ENCODE results near the gene LASP1NB.

LASP1NB gene

DNA sequence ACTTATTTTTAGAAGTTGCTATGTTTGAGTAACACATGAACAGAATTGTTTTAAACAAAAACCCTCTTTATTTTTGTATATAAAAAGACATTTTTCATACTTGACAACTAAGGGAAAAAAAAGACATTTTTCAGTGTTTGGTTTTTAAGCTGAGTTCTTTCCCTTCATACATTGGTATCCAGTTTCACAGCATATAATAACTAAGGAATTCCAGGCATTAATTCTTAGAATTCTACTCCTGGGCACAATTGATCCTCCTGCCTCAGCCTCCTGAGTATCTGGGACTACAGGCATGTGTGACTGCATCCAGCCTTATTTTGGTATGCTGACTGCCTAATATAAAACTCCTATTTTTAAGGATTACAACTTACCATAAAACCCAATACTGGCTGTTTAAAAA is 33.3 kb downstream of the LASP1NB start:
- Histone ChIP-seq H3K9me3 (ENCODE audit: insufficient read depth, low read depth, low read length) (no peaks in the 10 kb centered on the region), H3K4me2 (ENCODE audit: low read depth, low read length, poor library complexity, severe bottlenecking) (peak overlapping the region; percentile 64), H3K9ac (ENCODE audit: low read depth, low read length, poor library complexity, severe bottlenecking) (no peak overlapping the region), H3K27me3 (ENCODE audit: insufficient read depth, low read length, poor library complexity, severe bottlenecking) (no peaks in the 10 kb centered on the region), H3K79me2 (ENCODE audit: insufficient read depth, low read length) (no peaks in the 10 kb centered on the region), H3K9me2 (replicated peaks; ENCODE audit: low read depth, low read length) (no peaks in the 10 kb centered on the region), H2AFZ (ENCODE audit: low read length) (peak overlapping the region; percentile 11; the same call in 1 of the 2 replicates), H3K4me1 (ENCODE audit: insufficient read depth, low read length, poor library complexity, severe bottlenecking) (peaks cover 24% of the 10 kb centered on the region), H3F3A (ENCODE audit: low read depth) (no peaks in the 10 kb centered on the region), H3K4me3 (ENCODE audit: low read length, poor library complexity, severe bottlenecking) (no peak overlapping the region), H3K36me3 (ENCODE audit: insufficient read depth, low read length) (no peaks in the 10 kb centered on the region), H4K20me1 (ENCODE audit: insufficient read depth, low read length, poor library complexity, severe bottlenecking) (no peaks in the 10 kb centered on the region)
- TF ChIP-seq, protein P1, sequence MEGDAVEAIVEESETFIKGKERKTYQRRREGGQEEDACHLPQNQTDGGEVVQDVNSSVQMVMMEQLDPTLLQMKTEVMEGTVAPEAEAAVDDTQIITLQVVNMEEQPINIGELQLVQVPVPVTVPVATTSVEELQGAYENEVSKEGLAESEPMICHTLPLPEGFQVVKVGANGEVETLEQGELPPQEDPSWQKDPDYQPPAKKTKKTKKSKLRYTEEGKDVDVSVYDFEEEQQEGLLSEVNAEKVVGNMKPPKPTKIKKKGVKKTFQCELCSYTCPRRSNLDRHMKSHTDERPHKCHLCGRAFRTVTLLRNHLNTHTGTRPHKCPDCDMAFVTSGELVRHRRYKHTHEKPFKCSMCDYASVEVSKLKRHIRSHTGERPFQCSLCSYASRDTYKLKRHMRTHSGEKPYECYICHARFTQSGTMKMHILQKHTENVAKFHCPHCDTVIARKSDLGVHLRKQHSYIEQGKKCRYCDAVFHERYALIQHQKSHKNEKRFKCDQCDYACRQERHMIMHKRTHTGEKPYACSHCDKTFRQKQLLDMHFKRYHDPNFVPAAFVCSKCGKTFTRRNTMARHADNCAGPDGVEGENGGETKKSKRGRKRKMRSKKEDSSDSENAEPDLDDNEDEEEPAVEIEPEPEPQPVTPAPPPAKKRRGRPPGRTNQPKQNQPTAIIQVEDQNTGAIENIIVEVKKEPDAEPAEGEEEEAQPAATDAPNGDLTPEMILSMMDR (conservative IDR thresholded peaks at IDR 0.05; ENCODE audit: low read length): no peak
- no peak for TF ChIP-seq EZH2phosphoT487 (IDR thresholded peaks at IDR 0.05; ENCODE audit: borderline replicate concordance)

DNA sequence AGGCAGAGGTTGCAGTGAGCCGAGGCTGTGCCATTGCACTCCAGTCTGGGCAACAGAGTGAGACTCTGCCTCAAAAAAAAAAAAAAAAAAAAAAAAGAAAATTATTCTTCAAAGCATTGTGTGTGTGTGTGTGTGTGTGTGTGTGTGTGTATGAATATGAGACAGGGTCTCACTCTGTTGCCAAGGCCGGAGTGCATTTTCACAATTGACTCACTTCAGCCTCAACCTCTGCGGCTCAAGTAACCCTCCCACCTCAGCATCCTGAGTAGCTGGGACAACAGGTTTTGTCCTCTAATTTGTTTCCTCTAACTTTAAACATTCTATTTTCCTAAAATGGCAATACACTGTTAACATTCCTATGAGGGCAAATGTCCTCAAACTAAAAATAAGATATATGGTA is 34.1 kb downstream of the LASP1NB start:
- TF ChIP-seq EZH2phosphoT487 (IDR thresholded peaks at IDR 0.05; ENCODE audit: borderline replicate concordance): no peak
- TF ChIP-seq, protein P1 (conservative IDR thresholded peaks at IDR 0.05; ENCODE audit: low read length): no peak
- no peaks in the 10 kb centered on the region for H3K36me3 ChIP-seq (ENCODE audit: insufficient read depth, low read length)
- no peaks in the 10 kb centered on the region for H3K79me2 ChIP-seq (ENCODE audit: insufficient read depth, low read length)
- H3F3A ChIP-seq (ENCODE audit: low read depth): no peaks in the 10 kb centered on the region
- peaks cover 24% of the 10 kb centered on the region for H3K4me1 ChIP-seq (ENCODE audit: insufficient read depth, low read length, poor library complexity, severe bottlenecking)
- no peaks in the 10 kb centered on the region for H4K20me1 ChIP-seq (ENCODE audit: insufficient read depth, low read length, poor library complexity, severe bottlenecking)
- no peaks in the 10 kb centered on the region for H3K27me3 ChIP-seq (ENCODE audit: insufficient read depth, low read length, poor library complexity, severe bottlenecking)
- H3K9me2 ChIP-seq (replicated peaks; ENCODE audit: low read depth, low read length): no peaks in the 10 kb centered on the region
- no peak overlapping the region for H3K4me3 ChIP-seq (ENCODE audit: low read length, poor library complexity, severe bottlenecking)
- no peak overlapping the region for H3K4me2 ChIP-seq (ENCODE audit: low read depth, low read length, poor library complexity, severe bottlenecking)
- H3K9me3 ChIP-seq (ENCODE audit: insufficient read depth, low read depth, low read length): no peaks in the 10 kb centered on the region
- no peak overlapping the region for H2AFZ ChIP-seq (ENCODE audit: low read length)
- H3K9ac ChIP-seq (ENCODE audit: low read depth, low read length, poor library complexity, severe bottlenecking): no peak overlapping the region

DNA sequence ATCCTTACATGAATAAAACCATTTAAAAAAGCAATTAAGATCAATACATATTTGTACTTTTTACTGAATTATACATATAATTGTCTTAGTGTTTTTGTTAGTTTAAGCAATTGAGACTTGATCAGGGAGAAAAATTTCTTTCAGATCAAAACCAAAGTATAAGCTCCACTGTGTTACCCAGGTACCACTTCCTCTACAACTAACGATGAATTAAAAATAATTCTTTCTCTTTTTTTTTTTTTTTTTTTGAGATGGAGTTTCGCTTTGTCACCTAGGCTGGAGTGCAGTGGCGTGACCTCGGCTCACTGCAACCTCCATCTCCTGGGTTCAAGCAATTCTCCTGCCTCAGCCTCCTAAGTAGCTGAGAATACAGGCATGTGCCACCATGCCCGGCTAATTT is 35.0 kb downstream of the LASP1NB start:
- Histone ChIP-seq H3K9me3 (ENCODE audit: insufficient read depth, low read depth, low read length) (no peaks in the 10 kb centered on the region), H3K4me2 (ENCODE audit: low read depth, low read length, poor library complexity, severe bottlenecking) (no peak overlapping the region), H2AFZ (ENCODE audit: low read length) (no peak overlapping the region), H3K9ac (ENCODE audit: low read depth, low read length, poor library complexity, severe bottlenecking) (no peak overlapping the region), H3K9me2 (replicated peaks; ENCODE audit: low read depth, low read length) (no peaks in the 10 kb centered on the region), H3K79me2 (ENCODE audit: insufficient read depth, low read length) (no peaks in the 10 kb centered on the region), H3K27me3 (ENCODE audit: insufficient read depth, low read length, poor library complexity, severe bottlenecking) (no peaks in the 10 kb centered on the region), H3K4me3 (ENCODE audit: low read length, poor library complexity, severe bottlenecking) (no peak overlapping the region), H4K20me1 (ENCODE audit: insufficient read depth, low read length, poor library complexity, severe bottlenecking) (no peaks in the 10 kb centered on the region), H3K4me1 (ENCODE audit: insufficient read depth, low read length, poor library complexity, severe bottlenecking) (peaks cover 24% of the 10 kb centered on the region), H3K36me3 (ENCODE audit: insufficient read depth, low read length) (no peaks in the 10 kb centered on the region), H3F3A (ENCODE audit: low read depth) (no peaks in the 10 kb centered on the region)
- TF ChIP-seq, protein P1 (conservative IDR thresholded peaks at IDR 0.05; ENCODE audit: low read length): no peak
- no peak for TF ChIP-seq EZH2phosphoT487 (IDR thresholded peaks at IDR 0.05; ENCODE audit: borderline replicate concordance)

Measured in Loucy (cell line).